Skeletal muscle tissue (tissue), 4 donors: ENCODE measurements around the gene SSPN. TPM values are rescaled to one million over a fixed set of nuclear protein-coding genes. Genes with fewer than 3 reads are reported as not detected.
"Not testable (repeated sequence)": the region's sequence is repeated elsewhere in the genome, so short reads cannot be mapped to it uniquely, and the experiment has no call there.

ENCODE experiments used
- H3K27ac ChIP-seq: one replicate; pipeline ENCODE4 v1.7.0; 2013; ENCODE audit warnings: mild to moderate bottlenecking, low read depth, low read length, inconsistent platforms
- H3K27me3 ChIP-seq, 3 donors: one replicate each; pipeline ENCODE4 v1.7.0; 2013; ENCODE audit warnings: low read length in 3 of 3; ENCODE audit not compliant: control insufficient read depth in 3 of 3, insufficient read depth in 3 of 3
- H3K36me3 ChIP-seq, 3 donors: one replicate each; pipeline ENCODE4 v1.7.0; 2013; ENCODE audit warnings: low read length in 3 of 3; ENCODE audit not compliant: control insufficient read depth in 3 of 3, insufficient read depth in 3 of 3
- H3K4me1 ChIP-seq, 3 donors: one replicate each; pipeline ENCODE4 v1.7.0; 2013; ENCODE audit warnings: low read length in 3 of 3, mild to moderate bottlenecking in 3 of 3; ENCODE audit not compliant: control insufficient read depth in 3 of 3, insufficient read depth in 3 of 3
- H3K4me3 ChIP-seq, 3 donors: one replicate each; pipeline ENCODE4 v1.7.0; 2013; ENCODE audit warnings: low read length in 3 of 3
- H3K9ac ChIP-seq, 3 donors: one replicate each; pipeline ENCODE4 v1.7.0; 2013; ENCODE audit warnings: low read length in 3 of 3, mild to moderate bottlenecking in 3 of 3, moderate library complexity in 2 of 3, low read depth in 1 of 3
- H3K9me3 ChIP-seq, 3 donors: one replicate each; pipeline ENCODE4 v1.7.0; 2013; ENCODE audit warnings: low read length in 3 of 3; ENCODE audit not compliant: control insufficient read depth in 3 of 3
- total RNA-seq: library from RNA; depleted of rRNA; stranded (reverse); fragments of >200 nt; gene quantifications from one replicate; pipeline ENCODE4 v1.2.3, GENCODE V29; 2014
- donor health status: Osteomylitis.

The SSPN gene
- total RNA-seq, 1 donor from 2014 or later: 56.9 TPM

DNA sequence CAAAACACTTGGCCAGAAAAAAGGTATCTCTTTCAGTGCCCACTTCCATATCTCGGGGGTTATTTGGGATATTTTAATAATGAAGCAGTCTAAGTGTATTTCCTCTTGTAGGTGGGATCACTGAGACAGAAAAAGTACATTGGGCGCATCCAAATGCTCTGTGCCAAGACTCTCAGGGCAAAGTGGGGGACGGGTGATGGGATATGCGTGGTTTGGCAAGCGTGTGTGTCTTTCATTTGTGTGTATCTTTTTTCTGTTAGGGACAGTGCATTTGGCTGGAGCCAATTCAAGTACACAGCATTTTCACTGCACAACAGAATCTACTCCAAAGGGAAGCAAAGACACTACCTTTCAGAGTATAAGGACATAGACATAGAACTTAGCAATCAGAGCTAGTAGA lies 29.3 kb downstream of the SSPN start:
- Histone ChIP-seq H3K27me3 (peaks cover 0 to 3% (median 0%) of the 10 kb centered on the region in 3 donors), H3K36me3 (peaks cover 0 to 4% (median 0%) of the 10 kb centered on the region in 3 donors), H3K27ac (no peak overlapping the region), H3K9me3 (no peaks in the 10 kb centered on the region), H3K4me1 (peaks cover 0 to 5% (median 0%) of the 10 kb centered on the region in 3 donors), H3K9ac (no peak overlapping the region), H3K4me3 (no peak overlapping the region)

DNA sequence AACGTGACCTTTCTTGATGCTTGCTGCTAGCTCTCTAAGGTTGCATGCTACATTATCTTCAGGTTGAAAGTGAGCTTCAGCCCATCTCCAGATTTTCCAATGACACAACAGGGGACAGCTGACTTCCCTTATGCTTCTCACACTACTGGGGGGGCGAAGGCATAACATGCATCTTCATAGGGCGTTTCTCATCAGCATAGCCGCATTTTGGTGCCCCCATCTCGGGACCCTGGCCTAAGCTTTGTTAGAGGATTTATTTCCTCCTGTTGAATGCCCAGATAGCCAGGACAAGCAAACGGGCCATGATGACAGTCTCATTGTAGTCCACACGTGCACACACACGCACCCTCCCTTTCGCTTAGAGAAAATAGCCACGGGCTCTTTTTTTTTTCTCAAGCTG lies 30.7 kb downstream of the SSPN start:
- peaks cover 0 to 10% (median 2%) of the 10 kb centered on the region in 3 donors for H3K36me3 ChIP-seq
- H3K27me3 ChIP-seq: peaks cover 0 to 3% (median 0%) of the 10 kb centered on the region in 3 donors
- H3K4me3 ChIP-seq: peak overlapping the region; percentile 68 to 74 (median 73)
- peaks cover 0 to 5% (median 0%) of the 10 kb centered on the region in 3 donors for H3K4me1 ChIP-seq
- no peaks in the 10 kb centered on the region for H3K9me3 ChIP-seq
- peak overlapping the region; percentile 51 to 85 (median 53) for H3K9ac ChIP-seq
- no peak overlapping the region for H3K27ac ChIP-seq

DNA sequence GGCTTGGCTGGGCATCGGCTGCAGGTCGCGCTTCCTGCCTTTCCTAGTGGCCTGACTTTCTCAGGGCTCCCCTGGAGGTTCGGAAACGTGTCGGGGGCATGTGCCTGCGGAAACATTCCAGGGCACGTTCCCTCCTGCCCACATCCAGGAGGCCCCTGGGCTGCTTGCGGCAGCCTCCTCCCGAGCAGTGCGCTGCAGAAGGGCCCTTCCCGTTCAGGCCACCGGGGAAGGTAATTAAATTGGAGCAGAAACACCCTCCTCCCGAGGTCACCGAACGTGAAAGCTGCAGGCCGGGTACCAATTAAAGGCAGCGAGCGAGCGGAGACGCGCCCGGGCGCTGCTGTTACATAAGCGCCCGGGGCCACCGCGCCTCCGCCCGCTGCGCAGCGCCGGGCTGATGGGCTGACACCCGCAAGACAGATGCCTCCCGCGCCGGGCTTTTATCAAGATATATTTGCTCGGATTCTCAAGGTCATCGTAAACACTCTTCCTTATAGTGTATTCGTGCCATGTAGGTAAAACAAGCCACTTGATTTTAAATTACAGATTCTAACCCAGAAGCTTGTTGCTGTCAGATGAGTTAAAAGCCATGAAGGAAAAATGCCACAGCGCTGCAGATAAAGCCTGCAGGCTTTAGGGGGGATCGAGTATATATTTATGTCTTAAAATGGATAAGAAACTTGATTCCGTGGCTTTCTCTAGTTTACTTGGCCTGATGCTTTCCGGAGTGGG lies 31.4 kb downstream of the SSPN start:
- H3K4me3 ChIP-seq: peak overlapping the region; percentile 68 to 74 (median 73)
- peak overlapping the region; percentile 37 for H3K27ac ChIP-seq
- H3K9ac ChIP-seq: peak overlapping the region; percentile 51 to 85 (median 53)
- peaks cover 0 to 5% (median 0%) of the 10 kb centered on the region in 3 donors for H3K4me1 ChIP-seq
- H3K9me3 ChIP-seq: no peaks in the 10 kb centered on the region
- H3K36me3 ChIP-seq: peaks cover 0 to 12% (median 2%) of the 10 kb centered on the region in 3 donors
- peaks cover 0 to 3% (median 0%) of the 10 kb centered on the region in 3 donors for H3K27me3 ChIP-seq

DNA sequence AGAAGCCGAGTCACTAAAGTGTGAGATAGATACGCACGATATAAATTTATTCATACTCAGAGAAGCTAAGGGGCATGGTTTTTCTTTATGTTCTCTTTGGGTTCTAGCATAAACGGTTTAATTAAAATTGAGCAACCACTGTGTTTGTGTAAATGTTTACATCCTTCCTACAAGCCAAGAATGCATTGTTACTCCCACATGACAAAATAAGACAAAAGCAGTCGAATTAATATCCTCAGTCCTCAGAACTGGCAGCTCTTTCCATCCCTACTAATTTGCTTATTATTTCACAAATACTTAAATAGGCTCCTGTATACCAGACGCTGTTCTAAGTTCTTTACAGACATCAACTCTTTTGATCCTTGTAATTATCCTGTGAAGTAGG lies 32.0 kb downstream of the SSPN start:
- H3K4me1 ChIP-seq: peaks cover 0 to 5% (median 0%) of the 10 kb centered on the region in 3 donors
- H3K9me3 ChIP-seq: no peaks in the 10 kb centered on the region
- no peak overlapping the region for H3K27ac ChIP-seq
- H3K9ac ChIP-seq: no peak overlapping the region
- peaks cover 0 to 3% (median 0%) of the 10 kb centered on the region in 3 donors for H3K27me3 ChIP-seq
- peak overlapping the region in 1 of 3 donors; percentile 74 for H3K4me3 ChIP-seq
- H3K36me3 ChIP-seq: peaks cover 0 to 12% (median 2%) of the 10 kb centered on the region in 3 donors

DNA sequence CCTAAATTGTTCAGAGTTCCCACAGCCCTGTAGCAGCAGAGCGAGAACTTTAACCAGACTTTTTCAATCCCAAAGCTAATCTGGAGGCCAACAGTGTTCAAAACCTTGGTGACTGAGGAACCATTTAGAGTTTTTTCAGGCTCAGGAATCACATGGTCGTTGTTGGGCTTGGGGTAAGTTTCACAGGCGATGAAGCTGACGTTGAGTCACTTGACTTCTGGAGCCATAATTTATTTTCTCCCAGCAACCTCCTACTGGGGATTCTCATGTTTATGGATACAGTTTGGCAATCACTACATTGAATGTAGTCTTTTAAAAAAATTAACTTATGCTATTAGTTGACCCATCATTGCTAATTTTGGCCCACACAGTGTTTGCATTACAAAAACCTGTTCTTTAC lies 34.5 kb downstream of the SSPN start:
- no peak overlapping the region for H3K27ac ChIP-seq
- H3K27me3 ChIP-seq: peaks cover 0 to 3% (median 0%) of the 10 kb centered on the region in 3 donors
- no peak overlapping the region for H3K4me3 ChIP-seq
- H3K9ac ChIP-seq: no peak overlapping the region
- H3K36me3 ChIP-seq: peaks cover 0 to 8% (median 2%) of the 10 kb centered on the region in 3 donors
- H3K4me1 ChIP-seq: peaks cover 0 to 5% (median 0%) of the 10 kb centered on the region in 3 donors
- no peaks in the 10 kb centered on the region for H3K9me3 ChIP-seq

DNA sequence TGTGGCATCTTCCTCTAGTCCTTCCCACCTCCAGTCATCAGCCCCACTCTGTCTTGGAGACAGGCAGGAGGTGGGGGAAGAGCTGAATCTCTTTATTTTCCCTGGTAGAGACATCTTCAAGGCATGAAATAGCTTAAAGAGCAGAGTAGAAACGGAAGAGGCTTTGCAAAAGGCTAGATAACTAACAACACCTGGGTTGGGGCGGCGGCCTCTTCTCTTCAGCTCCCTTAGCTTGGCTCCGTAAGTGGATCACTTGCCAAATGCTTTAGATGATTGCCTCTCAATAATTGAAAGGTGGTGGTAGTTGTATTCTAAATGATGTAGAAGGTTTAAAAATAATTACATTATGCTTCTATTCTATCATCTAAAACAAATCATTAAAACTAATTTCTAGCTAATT lies 36.1 kb downstream of the SSPN start:
- Histone ChIP-seq H3K4me1 (no peaks in the 10 kb centered on the region), H3K9ac (no peak overlapping the region), H3K4me3 (no peak overlapping the region), H3K36me3 (peaks cover 0 to 8% (median 2%) of the 10 kb centered on the region in 3 donors), H3K27me3 (peaks cover 0 to 2% (median 0%) of the 10 kb centered on the region in 3 donors), H3K9me3 (no peaks in the 10 kb centered on the region), H3K27ac (no peak overlapping the region)

DNA sequence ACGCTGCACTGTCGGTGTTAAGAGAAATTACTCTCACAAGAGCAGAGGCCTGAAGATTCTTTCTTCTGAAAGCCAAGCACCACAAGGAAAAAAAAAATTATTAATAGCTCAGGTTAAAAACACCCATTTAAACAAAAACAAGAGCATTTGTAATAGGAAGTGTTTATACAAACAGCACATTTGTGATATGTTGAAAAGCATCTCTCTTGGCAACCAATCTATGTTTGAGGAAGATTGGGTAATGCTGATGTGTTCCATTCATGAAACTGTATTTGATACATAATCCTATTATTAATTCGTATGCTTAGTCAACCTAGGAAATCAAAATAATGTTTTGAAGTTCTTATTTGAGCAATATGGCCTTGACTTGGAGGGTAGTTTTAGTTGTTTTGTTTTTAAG lies 36.5 kb downstream of the SSPN start:
- Histone ChIP-seq H3K9me3 (no peaks in the 10 kb centered on the region), H3K4me3 (no peak overlapping the region), H3K9ac (no peak overlapping the region), H3K27me3 (no peaks in the 10 kb centered on the region), H3K4me1 (no peaks in the 10 kb centered on the region), H3K27ac (no peak overlapping the region), H3K36me3 (peaks cover 0 to 8% (median 2%) of the 10 kb centered on the region in 3 donors)

DNA sequence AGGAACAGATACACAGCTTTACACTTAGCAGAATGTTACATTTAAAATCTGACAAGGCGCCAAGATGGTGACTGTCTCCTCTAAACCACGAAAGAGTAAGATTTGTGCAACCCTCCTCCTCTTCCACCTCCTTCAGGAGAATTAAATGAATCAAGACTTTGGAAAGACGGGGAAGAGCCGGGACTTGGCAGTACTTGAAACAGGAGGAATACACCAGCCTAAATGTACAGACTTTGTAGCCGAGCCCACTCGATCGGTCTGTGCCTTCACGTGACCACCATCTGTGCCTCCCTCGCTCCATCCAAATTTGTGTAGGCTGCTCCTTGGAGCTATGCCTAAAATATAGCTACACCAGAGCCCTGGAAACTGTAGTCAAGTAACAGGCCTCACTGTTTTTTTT lies 38.3 kb downstream of the SSPN start:
- no peaks in the 10 kb centered on the region for H3K27me3 ChIP-seq
- no peak overlapping the region for H3K9ac ChIP-seq
- H3K36me3 ChIP-seq: peaks cover 0 to 8% (median 2%) of the 10 kb centered on the region in 3 donors
- H3K4me3 ChIP-seq: no peak overlapping the region
- no peak overlapping the region for H3K27ac ChIP-seq
- H3K4me1 ChIP-seq: no peaks in the 10 kb centered on the region
- no peaks in the 10 kb centered on the region for H3K9me3 ChIP-seq

DNA sequence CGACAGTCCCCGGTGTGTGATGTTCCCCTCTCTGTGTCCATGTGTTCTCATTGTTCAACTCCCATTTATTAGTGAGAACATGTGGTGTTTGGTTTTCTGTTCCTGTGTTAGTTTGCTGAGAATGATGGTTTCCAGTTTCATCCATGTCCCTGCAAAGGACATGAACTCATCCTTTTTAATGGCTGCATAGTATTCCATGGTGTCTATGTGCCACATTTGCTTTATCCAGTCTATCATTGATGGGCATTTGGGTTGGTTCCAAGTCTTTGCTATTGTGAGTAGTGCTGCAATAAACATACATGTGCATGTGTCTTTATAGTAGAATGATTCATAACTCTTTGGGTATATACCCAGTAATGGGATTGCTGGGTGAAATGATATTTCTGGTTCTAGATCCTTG lies 40.1 kb downstream of the SSPN start:
- not testable (repeated sequence) for H3K27ac ChIP-seq, H3K36me3 ChIP-seq, H3K9ac ChIP-seq, H3K4me1 ChIP-seq, H3K27me3 ChIP-seq, H3K9me3 ChIP-seq, H3K4me3 ChIP-seq

DNA sequence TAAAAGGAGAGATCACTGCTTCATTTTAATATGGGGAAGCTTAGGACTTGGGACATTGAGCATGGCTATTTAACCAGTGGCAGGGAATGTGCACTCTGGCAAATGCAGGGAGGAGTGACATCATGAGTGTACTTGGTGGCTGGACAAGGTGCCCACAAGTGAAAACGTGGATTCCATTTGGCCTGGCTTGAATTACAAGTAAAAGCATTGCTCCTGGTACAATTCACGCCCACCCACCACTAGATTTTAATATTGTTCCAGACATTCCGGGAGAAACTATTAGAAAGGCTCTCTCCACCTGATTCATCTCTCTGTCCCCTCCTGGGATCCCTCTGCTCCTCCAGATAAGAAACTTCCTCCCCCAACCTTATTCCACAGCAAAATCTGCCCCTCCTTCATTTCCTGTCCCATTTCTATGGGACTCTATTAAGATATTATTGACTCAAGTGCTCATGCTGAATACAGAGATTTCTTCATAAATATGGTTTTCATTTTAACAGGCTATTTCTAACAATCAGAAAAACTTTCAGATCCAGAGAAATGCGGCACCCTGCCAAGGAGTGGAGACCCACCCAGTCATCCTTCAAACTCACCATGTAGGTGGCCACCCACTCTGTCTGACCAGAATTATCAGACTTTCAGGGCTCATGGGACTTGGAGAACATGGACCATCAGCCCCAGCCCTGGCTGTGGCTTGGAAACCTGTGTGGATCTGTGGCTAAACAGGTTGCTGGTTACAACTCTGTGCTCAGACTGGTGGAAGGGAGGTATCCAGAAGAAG lies 43.2 kb downstream of the SSPN start:
- H3K27ac ChIP-seq: peak overlapping the region; percentile 52
- H3K27me3 ChIP-seq: no peaks in the 10 kb centered on the region
- H3K4me3 ChIP-seq: no peak overlapping the region
- H3K4me1 ChIP-seq: peaks cover 5 to 9% (median 8%) of the 10 kb centered on the region in 3 donors
- H3K9me3 ChIP-seq: no peaks in the 10 kb centered on the region
- H3K36me3 ChIP-seq: no peaks in the 10 kb centered on the region
- H3K9ac ChIP-seq: no peak overlapping the region
